ENCODE data around the gene KRTAP10-12. TPM values are rescaled to one million over a fixed set of nuclear protein-coding genes. Genes with fewer than 3 reads are reported as not detected.

KRTAP10-12 gene
- total RNA-seq, 4 donors from 2014 or later: not detected

GRCh38 chr21:44692798-44693512 lies 4.0 kb upstream of the KRTAP10-12 start:
- Histone ChIP-seq H3K27me3 (peaks cover 0 to 24% of the 10 kb centered on the region in 2 donors), H3K27ac (no peak overlapping the region)
- 50 to 78% methylated on average over 2 of the region's 2 CpGs for WGBS, 2 donors

GRCh38 chr21:44694776-44695175 lies 2.2 kb upstream of the KRTAP10-12 start:
- no peaks in the 10 kb centered on the region for H3K36me3 ChIP-seq
- no peak overlapping the region for H3K27ac ChIP-seq
- no peaks in the 10 kb centered on the region for H3K4me1 ChIP-seq
- H3K27me3 ChIP-seq: peaks cover 0 to 35% of the 10 kb centered on the region in 2 donors
- peaks cover 0 to 34% (median 8%) of the 10 kb centered on the region in 4 donors for H3K9me3 ChIP-seq
- WGBS, 2 donors: 71% methylated on average over 10 to 11 of the region's 11 CpGs
- no peak for TF ChIP-seq EP300 (IDR thresholded peaks at IDR 0.05)
- TF ChIP-seq POLR2A (IDR thresholded peaks at IDR 0.05): no peak
- no peak for TF ChIP-seq CTCF (IDR thresholded peaks at IDR 0.05)
- no peak for DNase-seq (ENCODE audit: low spot score in 2 of 2)
- H3K4me3 ChIP-seq: no peak overlapping the region

More at GRCh38 chr21:44692798-44693512, 4.0 kb upstream of the KRTAP10-12 start:
- no peak for TF ChIP-seq CTCF (IDR thresholded peaks at IDR 0.05)
- TF ChIP-seq POLR2A (IDR thresholded peaks at IDR 0.05): no peak
- TF ChIP-seq EP300 (IDR thresholded peaks at IDR 0.05): no peak
- no peaks in the 10 kb centered on the region for H3K4me1 ChIP-seq
- H3K4me3 ChIP-seq: no peak overlapping the region
- no peak for DNase-seq (ENCODE audit: low spot score in 2 of 2)
- H3K36me3 ChIP-seq: no peaks in the 10 kb centered on the region
- H3K9me3 ChIP-seq: peaks cover 0 to 34% (median 8%) of the 10 kb centered on the region in 4 donors

GRCh38 chr21:44695184-44695583 lies 1.8 kb upstream of the KRTAP10-12 start:
- Histone ChIP-seq H3K4me1 (no peaks in the 10 kb centered on the region), H3K4me3 (no peak overlapping the region), H3K36me3 (no peaks in the 10 kb centered on the region), H3K27ac (no peak overlapping the region), H3K27me3 (peaks cover 0 to 39% of the 10 kb centered on the region in 2 donors), H3K9me3 (peaks cover 0 to 34% (median 8%) of the 10 kb centered on the region in 4 donors)
- no peak for TF ChIP-seq CTCF (IDR thresholded peaks at IDR 0.05)
- TF ChIP-seq POLR2A (IDR thresholded peaks at IDR 0.05): no peak
- TF ChIP-seq EP300 (IDR thresholded peaks at IDR 0.05): no peak
- WGBS, 2 donors: 58 to 61% methylated on average over 8 of the region's 8 CpGs
- DNase-seq (ENCODE audit: low spot score in 2 of 2): no peak

- WGBS, 2 donors: 73 to 85% methylated on average over 6 to 8 of the region's 8 CpGs
- Histone ChIP-seq H3K4me1 (no peaks in the 10 kb centered on the region), H3K27me3 (peaks cover 0 to 44% of the 10 kb centered on the region in 2 donors), H3K9me3 (peaks cover 0 to 34% (median 8%) of the 10 kb centered on the region in 4 donors), H3K4me3 (no peak overlapping the region), H3K27ac (no peak overlapping the region), H3K36me3 (no peaks in the 10 kb centered on the region)
- DNase-seq (ENCODE audit: low spot score in 2 of 2): no peak
- TF ChIP-seq CTCF (IDR thresholded peaks at IDR 0.05): no peak
- TF ChIP-seq POLR2A (IDR thresholded peaks at IDR 0.05): no peak
- TF ChIP-seq EP300 (IDR thresholded peaks at IDR 0.05): no peak
These were observed 1.3 kb upstream of the KRTAP10-12 start for GRCh38 chr21:44695641-44696040.

- WGBS, 2 donors: 73 to 74% methylated on average over 10 of the region's 10 CpGs
- H3K36me3 ChIP-seq: no peaks in the 10 kb centered on the region
- no peak overlapping the region for H3K4me3 ChIP-seq
- H3K9me3 ChIP-seq: peaks cover 0 to 34% (median 8%) of the 10 kb centered on the region in 4 donors
- H3K27me3 ChIP-seq: peaks cover 0 to 53% of the 10 kb centered on the region in 2 donors
- no peak for DNase-seq (ENCODE audit: low spot score in 2 of 2)
- TF ChIP-seq EP300 (IDR thresholded peaks at IDR 0.05) (no peak), CTCF (IDR thresholded peaks at IDR 0.05) (no peak), POLR2A (IDR thresholded peaks at IDR 0.05) (no peak)
- no peaks in the 10 kb centered on the region for H3K4me1 ChIP-seq
- no peak overlapping the region for H3K27ac ChIP-seq
These were observed 400 bp upstream of the KRTAP10-12 start for GRCh38 chr21:44696572-44696971.

Measured in tibial nerve (tissue), 4 donors.